ENCODE measurements around the gene ACKR2. TPM values are rescaled to one million over a fixed set of nuclear protein-coding genes. Genes with fewer than 3 reads are reported as not detected.

The ACKR2 gene
- total RNA-seq, 1 experiment from 2014 or later, result not detected

DNA sequence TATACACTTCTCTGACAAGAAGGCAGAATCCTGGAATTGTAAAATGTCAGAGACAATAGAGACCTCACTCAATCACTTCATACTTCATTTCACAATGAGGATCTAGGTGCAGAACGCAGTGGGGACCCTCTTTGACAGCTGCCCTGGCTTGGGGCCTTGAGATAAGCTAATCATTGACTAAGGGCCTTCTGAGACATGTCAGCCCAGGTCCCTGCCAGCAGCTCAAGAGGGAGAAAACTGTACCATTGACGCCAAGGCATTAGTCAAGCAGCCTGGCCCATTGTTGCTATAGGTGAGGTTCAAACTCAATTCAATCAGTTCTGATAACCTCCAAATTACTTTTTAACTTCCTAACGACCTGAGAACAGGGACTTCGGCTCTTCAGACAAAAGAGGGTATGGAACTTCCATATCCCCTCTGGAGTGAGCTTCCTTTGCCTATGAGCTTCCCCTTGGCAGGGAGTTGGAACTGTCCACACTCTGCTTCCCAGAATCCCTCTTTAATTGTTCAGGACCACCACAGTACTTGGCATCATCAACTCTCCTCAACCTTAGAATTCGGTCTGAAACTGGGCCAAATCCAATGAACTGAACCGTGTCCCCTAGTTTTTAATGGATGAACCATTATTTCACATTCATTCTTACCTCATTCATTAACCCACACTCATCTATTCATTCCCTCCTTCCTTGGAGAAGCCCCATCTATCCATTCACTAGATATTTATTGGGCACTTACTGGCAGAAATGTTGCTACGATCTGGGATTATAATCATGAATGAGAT is 67.9 kb downstream of the ACKR2 start:
- no peaks in the 10 kb centered on the region for H3K27me3 ChIP-seq (ENCODE audit: insufficient read depth, low read length)
- TF ChIP-seq, protein P1, sequence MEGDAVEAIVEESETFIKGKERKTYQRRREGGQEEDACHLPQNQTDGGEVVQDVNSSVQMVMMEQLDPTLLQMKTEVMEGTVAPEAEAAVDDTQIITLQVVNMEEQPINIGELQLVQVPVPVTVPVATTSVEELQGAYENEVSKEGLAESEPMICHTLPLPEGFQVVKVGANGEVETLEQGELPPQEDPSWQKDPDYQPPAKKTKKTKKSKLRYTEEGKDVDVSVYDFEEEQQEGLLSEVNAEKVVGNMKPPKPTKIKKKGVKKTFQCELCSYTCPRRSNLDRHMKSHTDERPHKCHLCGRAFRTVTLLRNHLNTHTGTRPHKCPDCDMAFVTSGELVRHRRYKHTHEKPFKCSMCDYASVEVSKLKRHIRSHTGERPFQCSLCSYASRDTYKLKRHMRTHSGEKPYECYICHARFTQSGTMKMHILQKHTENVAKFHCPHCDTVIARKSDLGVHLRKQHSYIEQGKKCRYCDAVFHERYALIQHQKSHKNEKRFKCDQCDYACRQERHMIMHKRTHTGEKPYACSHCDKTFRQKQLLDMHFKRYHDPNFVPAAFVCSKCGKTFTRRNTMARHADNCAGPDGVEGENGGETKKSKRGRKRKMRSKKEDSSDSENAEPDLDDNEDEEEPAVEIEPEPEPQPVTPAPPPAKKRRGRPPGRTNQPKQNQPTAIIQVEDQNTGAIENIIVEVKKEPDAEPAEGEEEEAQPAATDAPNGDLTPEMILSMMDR (conservative IDR thresholded peaks at IDR 0.05), result no peak
- no peaks in the 10 kb centered on the region for H3K9me3 ChIP-seq (ENCODE audit: control insufficient read depth, low read depth, low read length)
- peaks cover 4% of the 10 kb centered on the region; the same call in 1 of the 2 replicates for H3K4me1 ChIP-seq (ENCODE audit: insufficient read depth, low read length)
- H2BK5ac ChIP-seq (ENCODE audit: insufficient read length, low read length), result no peak overlapping the region
- H3K56ac ChIP-seq (ENCODE audit: insufficient read length, low read depth, low read length), result no peak overlapping the region
- H3K79me2 ChIP-seq (ENCODE audit: insufficient read depth, low read length), result no peaks in the 10 kb centered on the region
- H2AK5ac ChIP-seq (ENCODE audit: insufficient read length, low read length), result no peak overlapping the region
- Mint-ChIP-seq H3K4me1 (peaks cover 15 to 18% of the 10 kb centered on the region in 2 experiments), H3K36me3 (ENCODE audit: insufficient read depth in 1 of 3, low read depth in 3 of 3) (no peaks in the 10 kb centered on the region), H3K27ac (no peak overlapping the region; a peak in 1 of 7 replicates), H3K27me3 (ENCODE audit: low read depth) (peaks cover 4% of the 10 kb centered on the region), H3K4me3 (no peak overlapping the region), H3K9me3 (no peaks in the 10 kb centered on the region)
- H3K9ac ChIP-seq (ENCODE audit: extremely low read depth, insufficient read length, low read length), result no peak overlapping the region
- H4K5ac ChIP-seq (ENCODE audit: insufficient read length, low read depth, low read length), result no peak overlapping the region
- no peak overlapping the region for H3K27ac ChIP-seq (ENCODE audit: insufficient read length, low read depth, low read length)
- no peak overlapping the region for H3K23ac ChIP-seq (ENCODE audit: insufficient read length, low read depth, low read length)
- H4K20me1 ChIP-seq (ENCODE audit: control insufficient read depth, insufficient read depth, insufficient read length), result no peaks in the 10 kb centered on the region
- no CpG with 5 or more reads among the region's 7 CpGs for WGBS (ENCODE audit: extremely low coverage, insufficient read length, low lambda C conversion rate)
- H3K18ac ChIP-seq (ENCODE audit: insufficient read length, low read depth, low read length), result no peak overlapping the region
- H3K4me2 ChIP-seq (ENCODE audit: insufficient read depth, insufficient read length, low read length), result no peak overlapping the region
- no peak overlapping the region for H2BK12ac ChIP-seq (ENCODE audit: insufficient read length, low read depth, low read length)
- no peak overlapping the region for H3T11ph ChIP-seq (ENCODE audit: low read length)
- H3K23me2 ChIP-seq (ENCODE audit: insufficient read length, low read depth, low read length, poor library complexity, severe bottlenecking), result peaks cover 4% of the 10 kb centered on the region
- no peak overlapping the region for H2AFZ ChIP-seq (ENCODE audit: low read length)
- no peaks in the 10 kb centered on the region for H3K79me1 ChIP-seq (ENCODE audit: insufficient read depth, low read depth, low read length, poor library complexity, severe bottlenecking)
- H3K14ac ChIP-seq (ENCODE audit: insufficient read depth, low read length), result no peak overlapping the region
- DNase-seq, result no peak
- no peak overlapping the region for H4K91ac ChIP-seq (ENCODE audit: insufficient read length, low read depth, low read length)
- H2BK120ac ChIP-seq (ENCODE audit: low read depth, low read length, poor library complexity, severe bottlenecking), result no peak overlapping the region
- no peak overlapping the region for H4K8ac ChIP-seq (replicated peaks; ENCODE audit: insufficient read length, low read depth, low read length)
- no peak overlapping the region for H2BK15ac ChIP-seq (ENCODE audit: low read depth, low read length)
- no peak overlapping the region for H2BK20ac ChIP-seq (ENCODE audit: low read depth, low read length, poor library complexity, severe bottlenecking)
- no peak overlapping the region for H3K4ac ChIP-seq (ENCODE audit: low read depth, low read length)
